ENCODE results near the gene MAPK6.

DNA sequence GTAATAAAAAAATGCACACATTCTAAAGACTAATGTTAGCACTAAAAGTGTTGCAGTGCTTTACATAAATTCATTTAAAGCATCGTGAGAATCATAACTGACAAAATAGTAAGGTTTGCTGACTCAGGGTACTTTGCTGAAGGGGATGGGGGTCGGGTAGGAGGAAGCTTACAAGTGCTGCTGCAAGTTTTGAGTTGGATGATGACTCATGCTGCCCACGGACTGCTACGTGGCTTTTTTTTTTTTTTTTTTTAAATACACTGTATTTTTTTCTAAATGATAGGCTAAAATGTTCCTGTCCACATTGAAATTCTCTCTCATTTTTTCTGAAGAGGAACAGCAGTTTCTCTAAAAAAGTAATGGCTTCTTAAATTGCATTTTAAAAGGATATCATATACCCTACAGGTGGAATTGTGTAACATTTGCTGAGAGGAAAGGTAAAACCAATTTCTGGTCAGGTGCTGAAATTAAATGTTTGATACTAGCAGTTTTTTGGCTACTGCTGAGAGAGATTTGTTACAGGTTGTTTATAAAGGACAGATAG is 2.2 kb downstream of the MAPK6 start:
- TF ChIP-seq EZH2 (IDR thresholded peaks at IDR 0.05; ENCODE audit: low read depth, low read length, severe bottlenecking) (no peak), PHF8 (conservative IDR thresholded peaks at IDR 0.05; ENCODE audit: low read depth, low read length) (no peak), ZNF274 (IDR thresholded peaks at IDR 0.05; ENCODE audit: borderline replicate concordance, extremely low read depth, low read length) (no peak), NANOG (IDR thresholded peaks at IDR 0.05; ENCODE audit: insufficient read depth, low read depth, low read length, poor library complexity, severe bottlenecking) (no peak), HDAC6 (IDR thresholded peaks at IDR 0.05; ENCODE audit: low read depth, low read length) (no peak), TAF1 (IDR thresholded peaks at IDR 0.05; ENCODE audit: low read depth, low read length) (no peak), CEBPB (IDR thresholded peaks at IDR 0.05; ENCODE audit: low read depth, low read length) (peak; percentile 61; the same call in 1 of the 2 replicates), POLR2AphosphoS5 (IDR thresholded peaks at IDR 0.05; ENCODE audit: low read depth, low read length) (no peak), JUN (IDR thresholded peaks at IDR 0.05; ENCODE audit: low read depth, low read length) (no peak), KDM1A (IDR thresholded peaks at IDR 0.05; ENCODE audit: borderline replicate concordance, low read length) (no peak), CREB1 (IDR thresholded peaks at IDR 0.05) (no peak), POLR2A (IDR thresholded peaks at IDR 0.05; ENCODE audit: control extremely low read depth in 1 of 2, low read depth in 2 of 2, low read length in 2 of 2) (no peak)
- TF ChIP-seq, protein P1, sequence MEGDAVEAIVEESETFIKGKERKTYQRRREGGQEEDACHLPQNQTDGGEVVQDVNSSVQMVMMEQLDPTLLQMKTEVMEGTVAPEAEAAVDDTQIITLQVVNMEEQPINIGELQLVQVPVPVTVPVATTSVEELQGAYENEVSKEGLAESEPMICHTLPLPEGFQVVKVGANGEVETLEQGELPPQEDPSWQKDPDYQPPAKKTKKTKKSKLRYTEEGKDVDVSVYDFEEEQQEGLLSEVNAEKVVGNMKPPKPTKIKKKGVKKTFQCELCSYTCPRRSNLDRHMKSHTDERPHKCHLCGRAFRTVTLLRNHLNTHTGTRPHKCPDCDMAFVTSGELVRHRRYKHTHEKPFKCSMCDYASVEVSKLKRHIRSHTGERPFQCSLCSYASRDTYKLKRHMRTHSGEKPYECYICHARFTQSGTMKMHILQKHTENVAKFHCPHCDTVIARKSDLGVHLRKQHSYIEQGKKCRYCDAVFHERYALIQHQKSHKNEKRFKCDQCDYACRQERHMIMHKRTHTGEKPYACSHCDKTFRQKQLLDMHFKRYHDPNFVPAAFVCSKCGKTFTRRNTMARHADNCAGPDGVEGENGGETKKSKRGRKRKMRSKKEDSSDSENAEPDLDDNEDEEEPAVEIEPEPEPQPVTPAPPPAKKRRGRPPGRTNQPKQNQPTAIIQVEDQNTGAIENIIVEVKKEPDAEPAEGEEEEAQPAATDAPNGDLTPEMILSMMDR (IDR thresholded peaks at IDR 0.05; ENCODE audit: control extremely low read depth in 1 of 3, insufficient read depth in 1 of 3, low read depth in 1 of 3, low read length in 3 of 3) = no peak
- TF ChIP-seq, protein P2, sequence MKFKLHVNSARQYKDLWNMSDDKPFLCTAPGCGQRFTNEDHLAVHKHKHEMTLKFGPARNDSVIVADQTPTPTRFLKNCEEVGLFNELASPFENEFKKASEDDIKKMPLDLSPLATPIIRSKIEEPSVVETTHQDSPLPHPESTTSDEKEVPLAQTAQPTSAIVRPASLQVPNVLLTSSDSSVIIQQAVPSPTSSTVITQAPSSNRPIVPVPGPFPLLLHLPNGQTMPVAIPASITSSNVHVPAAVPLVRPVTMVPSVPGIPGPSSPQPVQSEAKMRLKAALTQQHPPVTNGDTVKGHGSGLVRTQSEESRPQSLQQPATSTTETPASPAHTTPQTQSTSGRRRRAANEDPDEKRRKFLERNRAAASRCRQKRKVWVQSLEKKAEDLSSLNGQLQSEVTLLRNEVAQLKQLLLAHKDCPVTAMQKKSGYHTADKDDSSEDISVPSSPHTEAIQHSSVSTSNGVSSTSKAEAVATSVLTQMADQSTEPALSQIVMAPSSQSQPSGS (IDR thresholded peaks at IDR 0.05; ENCODE audit: low read length) = no peak

All from H1 (cell line).